ENCODE measurements around the gene POFUT2.
"Not testable (repeated sequence)": the region's sequence is repeated elsewhere in the genome, so short reads cannot be mapped to it uniquely, and the experiment has no call there.

POFUT2 gene

DNA sequence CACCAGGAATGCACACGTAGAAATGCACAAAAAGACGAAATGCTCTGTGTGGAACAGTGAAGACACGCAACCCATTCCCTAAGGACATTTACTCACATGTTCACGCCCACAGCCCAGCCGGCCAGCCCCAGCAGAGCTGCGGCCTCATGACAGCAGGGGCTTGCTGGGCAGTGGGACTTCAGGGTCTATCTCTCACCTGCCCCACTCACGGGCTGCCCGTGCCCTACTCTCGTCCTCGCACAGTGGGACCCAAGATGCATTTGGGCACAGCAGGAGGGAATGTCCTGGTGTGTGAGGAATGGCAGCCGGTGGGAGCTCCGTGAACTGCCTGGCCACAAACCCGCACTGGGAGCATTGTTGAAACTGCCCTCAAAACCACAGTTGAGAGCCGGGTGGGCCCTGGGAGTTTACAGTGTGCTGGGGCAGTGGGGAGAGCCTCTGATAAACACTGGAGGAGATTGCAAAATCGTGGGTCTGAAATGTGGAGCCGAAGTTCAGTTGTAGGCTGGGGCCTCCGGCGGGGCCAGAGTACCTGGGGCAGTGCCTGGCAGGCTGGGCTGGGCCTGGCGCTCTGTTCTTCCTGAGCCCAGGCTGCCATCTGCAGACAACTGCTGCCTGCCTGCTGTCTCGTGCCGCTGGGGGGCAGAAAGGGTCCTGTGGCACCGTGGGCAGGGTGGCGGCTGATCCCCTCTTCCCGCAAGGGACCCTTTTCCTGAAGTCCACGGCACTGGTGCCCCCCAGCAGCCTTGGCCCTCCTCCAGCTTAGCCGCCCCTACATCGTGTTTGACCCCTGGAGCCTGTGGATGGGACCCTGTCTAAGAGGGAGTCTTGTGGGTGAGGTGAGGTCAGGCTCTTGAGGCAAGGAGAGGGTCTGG lies 20.7 kb upstream of the POFUT2 start:
- TF ChIP-seq POLR2AphosphoS5 (IDR thresholded peaks at IDR 0.05; ENCODE audit: low read depth, low read length) (no peak), POLR2A (IDR thresholded peaks at IDR 0.05; ENCODE audit: low read depth, low read length) (no peak), TAF1 (IDR thresholded peaks at IDR 0.05; ENCODE audit: borderline replicate concordance, low read depth, low read length) (no peak)
- FAIRE-seq (no peak), DNase-seq (ENCODE audit: insufficient read length) (no peak)

DNA sequence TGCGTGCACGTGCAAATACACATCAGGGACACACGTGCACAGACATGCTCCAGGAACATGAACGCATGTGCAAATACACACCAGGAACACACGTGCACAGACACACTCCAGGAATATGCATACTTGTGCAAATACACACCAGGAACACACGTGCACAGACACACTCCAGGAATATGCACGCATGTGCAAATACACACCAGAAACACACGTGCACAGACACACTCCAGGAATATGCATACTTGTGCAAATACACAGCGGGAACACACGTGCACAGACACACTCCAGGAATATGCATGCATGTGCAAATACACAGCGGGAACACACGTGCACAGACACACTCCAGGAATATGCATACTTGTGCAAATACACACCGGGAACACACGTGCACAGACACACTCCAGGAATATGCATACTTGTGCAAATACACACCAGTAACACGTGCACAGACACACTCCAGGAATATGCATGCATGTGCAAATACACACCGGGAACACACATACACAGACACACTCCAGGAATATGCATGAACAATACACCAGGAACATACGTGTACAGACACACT lies 20.0 kb upstream of the POFUT2 start:
- not testable (repeated sequence) for DNase-seq (ENCODE audit: insufficient read length); FAIRE-seq

DNA sequence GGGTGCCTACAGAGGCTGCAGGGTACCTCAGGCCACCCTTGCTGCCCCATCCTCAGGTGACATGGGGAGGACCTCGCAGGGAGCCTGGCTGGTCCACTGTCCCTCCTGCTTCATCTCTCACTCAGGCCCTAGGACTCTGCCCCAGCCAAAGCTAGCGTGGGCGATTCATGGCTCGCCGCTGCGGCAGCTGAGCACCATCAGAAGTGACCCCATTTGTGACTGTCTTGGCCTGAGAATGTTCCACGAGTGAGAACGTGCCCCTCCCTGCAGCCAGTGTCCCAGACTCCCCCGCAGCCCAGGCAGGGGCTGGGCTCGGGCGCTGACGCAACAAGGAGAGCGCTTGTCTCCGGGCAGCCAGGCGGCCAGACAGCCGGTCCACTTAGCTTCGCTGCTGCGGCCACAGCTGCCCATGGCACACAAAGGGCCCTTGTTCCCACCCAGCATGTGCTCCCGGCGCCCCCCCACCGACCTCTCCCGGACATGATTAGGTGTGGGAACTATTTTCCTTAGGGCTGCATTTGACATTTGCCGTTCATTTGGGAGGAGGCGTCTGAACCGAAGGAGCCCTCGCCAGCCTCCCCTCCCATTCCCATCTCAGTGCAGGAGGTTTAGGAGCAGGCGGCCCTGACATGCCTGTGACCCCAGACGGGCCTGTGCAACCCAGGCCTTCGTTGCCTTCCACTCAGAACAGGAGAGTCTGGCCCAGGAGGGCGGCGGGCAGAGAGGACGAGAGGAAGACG lies 19.3 kb upstream of the POFUT2 start:
- TF ChIP-seq POLR2A (IDR thresholded peaks at IDR 0.05; ENCODE audit: low read depth, low read length), result no peak
- no peak for TF ChIP-seq POLR2AphosphoS5 (IDR thresholded peaks at IDR 0.05; ENCODE audit: low read depth, low read length)
- no peak for TF ChIP-seq TAF1 (IDR thresholded peaks at IDR 0.05; ENCODE audit: borderline replicate concordance, low read depth, low read length)
- no peak for DNase-seq (ENCODE audit: insufficient read length)
- no peak for FAIRE-seq

DNA sequence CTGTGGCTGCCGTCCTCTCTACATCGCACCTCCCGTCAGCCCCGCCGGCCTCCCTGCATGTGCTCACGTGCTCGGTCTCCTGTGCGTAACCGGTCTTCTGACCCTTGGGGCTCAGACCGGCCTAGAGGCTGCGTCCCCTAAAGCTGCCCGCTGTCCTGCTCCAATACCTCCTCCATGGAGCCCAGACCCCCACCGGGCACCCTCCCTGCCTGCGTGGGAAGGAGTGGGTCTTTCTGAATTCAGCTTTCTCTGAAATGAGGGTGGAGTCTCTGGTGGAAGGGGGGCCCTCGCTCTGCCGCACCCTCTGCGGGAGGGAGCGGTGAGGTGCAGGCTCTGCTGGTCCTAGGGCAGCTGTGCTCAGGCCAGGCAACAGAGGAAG lies 18.7 kb upstream of the POFUT2 start:
- DNase-seq (ENCODE audit: insufficient read length) (no peak), FAIRE-seq (no peak)
- TF ChIP-seq POLR2A (IDR thresholded peaks at IDR 0.05; ENCODE audit: low read depth, low read length) (no peak), POLR2AphosphoS5 (IDR thresholded peaks at IDR 0.05; ENCODE audit: low read depth, low read length) (no peak), TAF1 (IDR thresholded peaks at IDR 0.05; ENCODE audit: borderline replicate concordance, low read depth, low read length) (no peak)

DNA sequence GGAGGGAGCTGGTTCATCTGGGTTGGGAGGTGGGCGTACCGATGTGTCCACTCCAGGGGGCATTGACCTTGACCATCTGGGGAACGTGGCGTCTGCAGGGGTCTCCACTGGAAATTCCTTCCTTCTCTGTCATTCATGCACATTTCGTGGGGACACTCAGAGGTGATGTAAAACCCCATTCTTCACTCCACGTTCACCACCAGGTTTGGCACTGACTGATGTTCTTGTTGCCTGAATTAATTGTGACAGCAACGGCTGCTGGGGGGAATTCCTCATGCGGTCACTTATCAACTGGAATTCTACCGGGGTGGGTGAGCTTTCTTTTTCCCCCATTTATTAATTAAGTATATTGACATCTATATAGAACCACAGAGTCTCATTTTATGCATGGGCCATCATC lies 18.1 kb upstream of the POFUT2 start:
- no peak for TF ChIP-seq POLR2AphosphoS5 (IDR thresholded peaks at IDR 0.05; ENCODE audit: low read depth, low read length)
- no peak for TF ChIP-seq TAF1 (IDR thresholded peaks at IDR 0.05; ENCODE audit: borderline replicate concordance, low read depth, low read length)
- TF ChIP-seq POLR2A (IDR thresholded peaks at IDR 0.05; ENCODE audit: low read depth, low read length), result no peak
- FAIRE-seq (no peak), DNase-seq (ENCODE audit: insufficient read length) (no peak)

DNA sequence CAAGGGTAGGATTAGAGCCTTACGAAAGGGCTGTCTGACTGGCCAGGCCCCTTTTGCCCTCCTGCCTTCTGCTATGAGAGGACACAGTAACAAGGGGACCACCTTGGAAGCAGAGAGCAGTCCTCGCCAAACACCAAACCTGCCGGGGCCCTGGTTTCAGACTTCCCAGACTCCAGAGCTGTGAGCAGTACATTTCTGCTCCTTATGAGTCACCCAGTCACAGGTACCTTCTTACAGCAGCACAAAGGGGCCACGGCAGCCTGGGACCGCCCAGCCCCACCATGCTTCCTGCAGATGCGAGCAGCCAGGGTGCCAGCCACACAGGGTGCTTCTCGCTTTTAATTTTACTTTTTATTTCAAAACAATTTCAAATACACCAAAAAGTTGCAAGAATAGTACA lies 17.2 kb upstream of the POFUT2 start:
- FAIRE-seq (no peak), DNase-seq (ENCODE audit: insufficient read length) (no peak)

DNA sequence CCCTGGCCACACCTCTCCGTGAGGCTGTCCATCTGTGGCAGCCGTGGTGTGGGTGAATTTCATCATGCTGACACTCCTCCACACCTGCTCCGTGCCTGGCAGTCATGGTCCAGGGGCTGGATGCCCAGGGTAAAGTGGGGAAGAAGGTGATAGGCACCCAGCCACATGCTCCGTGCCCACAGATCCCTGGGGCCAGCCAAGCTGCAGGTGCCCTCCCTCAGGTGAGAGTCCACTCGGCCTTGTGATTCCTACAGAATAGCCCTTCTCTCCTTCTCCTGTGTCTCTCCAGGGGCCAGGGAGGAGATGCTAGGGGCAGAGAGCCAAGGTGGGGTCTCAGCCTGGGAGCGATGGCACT lies 16.8 kb upstream of the POFUT2 start:
- TF ChIP-seq POLR2A (IDR thresholded peaks at IDR 0.05; ENCODE audit: low read depth, low read length) (no peak), TAF1 (IDR thresholded peaks at IDR 0.05; ENCODE audit: borderline replicate concordance, low read depth, low read length) (no peak), POLR2AphosphoS5 (IDR thresholded peaks at IDR 0.05; ENCODE audit: low read depth, low read length) (no peak)
- no peak for FAIRE-seq
- no peak for DNase-seq (ENCODE audit: insufficient read length)

More for the DNA sequence above, 17.2 kb upstream of the POFUT2 start:
- TF ChIP-seq TAF1 (IDR thresholded peaks at IDR 0.05; ENCODE audit: borderline replicate concordance, low read depth, low read length), result no peak
- TF ChIP-seq POLR2AphosphoS5 (IDR thresholded peaks at IDR 0.05; ENCODE audit: low read depth, low read length), result no peak
- TF ChIP-seq POLR2A (IDR thresholded peaks at IDR 0.05; ENCODE audit: low read depth, low read length), result no peak

DNA sequence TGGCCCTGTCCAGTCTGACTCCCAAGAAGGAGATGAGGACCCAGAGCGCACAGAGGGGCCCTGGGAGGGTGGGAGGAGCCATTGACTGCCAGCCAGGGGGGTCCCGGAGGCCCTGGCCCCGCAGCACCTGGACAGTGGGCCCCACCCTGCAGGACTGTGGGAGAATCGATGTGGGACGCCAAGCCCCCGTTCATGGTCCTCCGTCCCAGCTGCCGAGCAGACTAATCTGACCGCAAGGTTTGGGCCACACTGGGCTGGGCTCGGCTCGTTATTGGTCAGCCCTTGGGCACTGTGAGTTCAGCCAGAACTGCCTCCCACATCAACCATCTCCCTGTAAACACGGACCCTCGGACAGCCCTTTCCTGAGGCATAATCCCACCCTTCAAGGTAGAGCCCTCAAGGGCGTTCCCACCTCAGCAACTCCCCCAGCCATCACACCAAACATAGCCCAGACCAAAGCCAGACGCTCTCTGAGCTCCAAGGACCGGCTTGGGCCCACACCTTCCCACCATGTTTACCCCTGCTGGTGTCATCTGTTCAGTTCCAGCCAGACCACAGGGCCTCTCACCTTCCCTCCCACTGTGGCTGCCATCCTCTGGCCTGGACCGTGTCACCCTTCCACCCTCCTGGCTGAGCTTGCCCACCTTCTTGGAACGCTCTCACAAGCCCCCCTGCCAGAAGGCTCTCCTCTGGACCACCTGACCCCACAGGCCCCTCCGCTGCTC lies 16.2 kb upstream of the POFUT2 start:
- no peak for DNase-seq (ENCODE audit: insufficient read length)
- no peak for TF ChIP-seq POLR2A (IDR thresholded peaks at IDR 0.05; ENCODE audit: low read depth, low read length)
- no peak for TF ChIP-seq TAF1 (IDR thresholded peaks at IDR 0.05; ENCODE audit: borderline replicate concordance, low read depth, low read length)
- no peak for TF ChIP-seq POLR2AphosphoS5 (IDR thresholded peaks at IDR 0.05; ENCODE audit: low read depth, low read length)
- no peak for FAIRE-seq

DNA sequence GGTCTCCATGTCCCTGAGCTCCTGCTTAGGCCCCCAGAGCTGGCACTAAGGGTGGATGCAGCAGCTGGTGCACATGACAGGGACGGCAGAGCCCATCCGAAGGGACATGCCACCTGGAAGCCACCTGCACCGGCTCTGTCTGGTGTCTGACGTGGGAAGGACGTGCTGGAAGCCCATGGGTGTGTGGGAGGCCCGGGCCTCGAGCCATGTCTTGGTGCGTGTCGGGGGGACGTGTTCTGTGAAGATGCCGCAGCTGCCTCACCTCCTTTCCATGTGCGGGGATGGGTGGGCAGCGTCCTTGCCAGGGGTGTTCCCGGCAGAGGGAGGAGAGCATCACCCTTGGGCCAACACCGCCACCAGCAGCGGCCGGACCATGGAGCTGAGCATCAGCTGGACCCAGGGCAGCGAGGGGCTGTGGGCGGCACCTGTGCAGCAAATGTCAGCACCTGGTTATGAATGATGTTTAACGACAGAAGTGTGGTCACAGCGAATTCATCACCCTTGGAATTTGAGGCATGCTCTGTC lies 15.5 kb upstream of the POFUT2 start:
- no peak for TF ChIP-seq TAF1 (IDR thresholded peaks at IDR 0.05; ENCODE audit: borderline replicate concordance, low read depth, low read length)
- no peak for TF ChIP-seq POLR2A (IDR thresholded peaks at IDR 0.05; ENCODE audit: low read depth, low read length)
- no peak for TF ChIP-seq POLR2AphosphoS5 (IDR thresholded peaks at IDR 0.05; ENCODE audit: low read depth, low read length)
- DNase-seq (ENCODE audit: insufficient read length) (no peak), FAIRE-seq (no peak)

DNA sequence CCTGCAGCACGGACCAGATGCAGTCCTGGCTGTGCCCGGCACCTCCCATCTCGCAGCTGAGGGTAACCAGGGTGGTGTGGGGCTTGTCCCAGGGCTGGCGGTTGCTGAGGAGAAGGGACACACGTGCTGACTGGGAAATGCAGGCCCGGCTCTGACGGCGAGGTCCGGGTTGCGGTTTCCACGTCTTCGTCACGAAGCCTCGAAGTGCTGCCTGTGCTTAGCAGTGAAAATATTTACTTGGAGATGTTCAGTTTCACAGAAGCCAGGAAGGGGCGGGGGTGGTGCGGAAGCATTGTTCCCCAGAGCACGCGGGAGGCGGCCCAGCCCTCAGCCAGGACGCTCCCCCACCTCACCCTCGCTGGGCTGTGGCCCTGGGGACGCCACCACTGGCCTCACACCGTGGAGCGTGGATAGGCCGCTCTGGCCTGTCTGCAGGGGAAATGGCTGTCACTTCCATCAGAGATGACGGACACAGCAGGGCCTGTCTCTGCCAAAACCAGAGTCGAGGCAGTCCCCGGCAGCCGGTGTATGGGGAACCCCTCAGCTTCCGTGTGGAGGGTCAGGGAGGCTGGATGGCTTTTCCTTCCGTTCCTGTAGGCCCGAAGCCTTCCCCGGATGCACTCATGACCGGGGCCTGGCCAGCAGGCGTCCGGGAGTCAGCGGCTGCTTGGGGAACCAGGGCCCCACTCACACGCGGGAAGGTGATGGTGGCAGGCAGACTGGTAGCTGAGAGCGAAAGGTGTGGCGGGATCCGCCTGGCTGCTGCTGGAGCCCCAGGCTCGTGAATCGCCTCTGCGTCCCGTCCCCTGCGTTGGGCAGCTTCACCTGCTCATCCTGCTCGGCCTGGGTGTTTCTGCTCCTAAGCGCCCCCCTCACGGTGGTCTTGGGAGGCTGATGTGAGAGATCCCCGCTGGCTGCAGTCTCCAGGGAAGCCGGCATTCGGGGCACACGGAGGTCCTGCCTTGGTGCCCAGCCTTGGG lies 14.7 kb upstream of the POFUT2 start:
- FAIRE-seq (no peak), DNase-seq (ENCODE audit: insufficient read length) (no peak)

More for the DNA sequence above, 14.7 kb upstream of the POFUT2 start:
- TF ChIP-seq POLR2AphosphoS5 (IDR thresholded peaks at IDR 0.05; ENCODE audit: low read depth, low read length), result no peak
- no peak for TF ChIP-seq POLR2A (IDR thresholded peaks at IDR 0.05; ENCODE audit: low read depth, low read length)
- TF ChIP-seq TAF1 (IDR thresholded peaks at IDR 0.05; ENCODE audit: borderline replicate concordance, low read depth, low read length), result no peak
